GM18508 (cell line): ENCODE measurements around the gene MAPK14.
"Not testable (repeated sequence)": the region's sequence is repeated elsewhere in the genome, so short reads cannot be mapped to it uniquely, and the experiment has no call there.

Experiments
- ATAC-seq: cut with Tn5 transposase; IDR thresholded peaks from one replicate; pipeline ENCODE4 v1.9.1; 2021; ENCODE audit warnings: moderate number of reproducible peaks; ENCODE audit not compliant: insufficient read depth, unreplicated experiment

MAPK14 gene

GRCh38 chr6:36027501-36028087 is at the start of gene MAPK14:
Gene MAPK14, plus strand, starts transcription at chr6:36027808. Its CDS starts 350 bp downstream, at chr6:36028158.
- ATAC-seq, result peak; percentile 90

DNA sequence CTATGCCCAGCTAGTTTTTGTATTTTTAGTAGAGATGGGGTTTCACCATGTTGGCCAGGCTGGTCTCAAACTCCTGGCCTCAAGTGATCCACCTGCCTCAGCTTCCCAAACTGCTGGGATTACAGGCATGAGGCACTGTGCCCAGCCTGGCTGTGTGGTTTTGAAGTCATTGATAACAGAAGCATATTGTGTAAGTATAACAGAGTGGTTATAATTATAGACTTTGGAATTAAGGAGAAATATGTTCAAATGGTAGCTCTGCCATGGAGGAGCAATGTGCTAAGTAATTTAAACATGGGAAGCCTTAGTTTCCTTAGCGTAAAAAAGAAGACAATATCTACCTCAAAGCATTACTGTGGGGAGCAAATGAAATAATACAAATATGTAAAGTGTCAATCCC is 47.5 kb upstream of the MAPK14 start:
- ATAC-seq, result not testable (repeated sequence)

GRCh38 chr6:35980991-35981645 is 46.5 kb upstream of the MAPK14 start:
- ATAC-seq, result no peak

DNA sequence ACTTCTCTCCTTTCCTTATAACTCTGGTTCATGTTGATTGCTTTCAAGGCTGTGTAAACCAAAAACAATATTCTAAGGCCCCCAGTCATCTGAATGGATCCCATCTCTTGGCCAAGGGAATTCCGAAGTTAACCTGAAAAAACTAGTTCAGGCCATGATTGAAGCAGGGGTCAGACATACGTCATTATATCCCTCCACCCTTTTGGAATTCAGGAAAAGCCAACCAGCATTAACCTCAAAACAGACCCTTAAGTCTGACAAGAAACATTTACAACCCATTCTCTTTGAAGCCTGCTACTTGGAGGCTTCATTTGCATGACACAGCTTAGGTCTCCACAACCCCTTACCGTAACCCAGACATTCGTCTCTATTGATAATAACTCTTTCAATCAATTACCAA is 42.9 kb upstream of the MAPK14 start:
- no peak for ATAC-seq

DNA sequence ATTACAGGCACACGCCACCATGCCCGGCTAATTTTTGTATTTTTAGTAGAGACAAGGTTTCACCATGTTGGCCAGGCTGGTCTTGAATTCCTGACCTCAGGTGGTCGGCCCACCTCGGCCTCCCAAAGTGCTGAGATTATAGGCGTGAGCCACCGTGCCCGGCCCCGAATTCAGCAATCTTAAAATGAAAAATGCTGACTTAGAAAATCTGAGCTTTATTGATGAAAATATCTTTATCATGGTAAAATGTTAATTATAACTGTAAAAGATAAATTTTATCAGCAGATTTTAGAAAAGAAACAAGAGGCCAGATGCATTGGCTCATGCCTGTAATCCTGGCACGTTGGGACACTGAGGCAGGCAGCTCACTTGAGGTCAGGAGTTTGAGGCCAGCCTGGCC is 39.6 kb upstream of the MAPK14 start:
- not testable (repeated sequence) for ATAC-seq

DNA sequence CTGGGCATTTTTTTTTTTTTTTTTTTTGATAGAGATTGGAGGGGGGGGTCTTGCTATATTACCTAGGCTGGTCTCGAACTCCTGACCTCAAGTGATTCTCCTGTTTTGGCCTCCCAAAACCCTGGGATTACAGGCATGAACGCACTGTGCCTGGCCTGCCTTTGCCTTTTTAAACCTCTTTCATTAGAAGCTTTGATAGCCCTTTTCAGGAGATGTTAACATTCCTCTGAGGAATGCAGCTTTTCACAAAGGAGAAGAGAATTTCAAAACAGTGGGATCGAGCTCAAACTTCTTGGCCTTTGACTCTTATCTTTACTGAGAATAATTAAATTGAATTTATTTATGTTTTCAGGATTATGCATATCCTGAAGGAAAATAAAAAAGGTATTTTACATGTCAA is 34.5 kb upstream of the MAPK14 start:
- ATAC-seq, result no peak

GRCh38 chr6:36000451-36000850 is 27.2 kb upstream of the MAPK14 start:
- ATAC-seq, result no peak

DNA sequence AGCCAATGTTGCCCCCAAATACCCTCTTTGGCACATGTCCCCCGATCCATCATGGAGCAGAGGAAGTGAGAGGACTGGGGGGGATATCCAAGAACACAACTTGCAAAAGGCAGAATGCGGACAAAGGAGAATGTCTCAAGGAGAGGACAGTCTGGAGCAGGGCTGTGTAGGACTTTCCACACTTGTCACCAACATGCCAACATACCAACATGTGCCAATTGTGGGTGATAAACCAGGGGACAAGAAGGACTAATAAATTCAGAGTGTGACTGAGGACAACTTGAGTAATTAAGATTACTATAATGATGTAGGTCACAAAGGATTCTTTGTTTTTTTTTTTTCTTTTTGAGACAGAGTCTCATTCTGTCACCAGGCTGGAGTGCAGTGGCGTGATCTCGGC is 11.9 kb upstream of the MAPK14 start:
- no peak for ATAC-seq

DNA sequence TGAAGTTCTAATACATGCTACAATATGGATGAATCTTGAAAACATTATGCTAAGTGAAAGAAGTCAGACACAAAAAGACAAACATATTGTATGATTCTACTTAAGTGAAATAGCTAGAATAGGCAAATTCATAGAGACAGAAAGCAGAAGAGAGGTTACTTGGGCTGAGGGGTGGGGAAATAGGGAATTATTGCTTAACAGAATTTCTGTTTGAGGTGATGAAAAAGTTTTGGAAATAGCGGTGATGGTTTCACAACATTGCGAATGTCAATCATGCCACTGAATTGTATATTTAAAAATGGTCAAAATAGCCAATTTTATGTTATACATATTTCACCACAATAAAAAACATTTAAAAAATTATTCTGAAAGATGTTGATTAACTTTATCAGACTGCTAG is 9.3 kb upstream of the MAPK14 start:
- ATAC-seq, result no peak

GRCh38 chr6:36019167-36019566 is 8.4 kb upstream of the MAPK14 start:
- no peak for ATAC-seq

GRCh38 chr6:36020154-36020553 is 7.5 kb upstream of the MAPK14 start:
- ATAC-seq, result no peak

DNA sequence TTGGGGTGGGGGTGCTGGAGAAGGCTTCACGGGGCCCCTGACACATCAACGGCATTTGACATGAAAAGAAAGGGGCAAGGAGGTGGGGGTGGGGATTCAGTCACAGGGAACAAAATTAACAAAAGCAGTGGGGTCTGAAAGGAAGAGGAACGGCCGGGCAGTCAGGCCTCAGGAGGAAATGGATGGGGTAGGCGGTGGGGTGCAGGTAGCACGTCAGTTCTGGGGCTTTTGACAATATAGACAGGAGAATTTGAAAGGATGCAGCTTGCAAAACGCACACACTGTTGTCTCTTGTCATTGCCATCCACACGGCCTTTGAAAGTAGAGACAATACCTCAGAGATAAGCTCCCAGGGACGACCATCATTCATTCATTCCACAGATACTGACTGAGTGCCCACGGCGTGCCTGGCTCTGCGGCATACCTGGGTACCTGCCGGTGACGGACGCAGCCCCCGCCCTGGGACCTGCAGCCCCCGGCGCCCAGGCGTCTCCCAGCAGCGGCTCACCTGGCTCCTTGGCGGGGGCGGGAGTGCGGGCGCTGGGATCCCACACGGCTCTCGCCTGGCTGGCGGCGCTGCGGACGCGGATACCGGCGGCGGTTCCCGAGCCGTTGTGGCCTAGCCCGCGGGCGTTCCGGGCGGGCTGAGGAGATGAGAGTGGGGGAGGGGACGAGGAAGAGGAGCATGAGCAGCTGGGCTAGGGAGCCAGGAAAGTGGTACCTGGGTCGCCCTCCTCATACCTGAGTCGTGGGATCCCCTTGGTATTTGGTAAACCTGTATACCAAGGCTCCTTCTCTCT is 3.4 kb upstream of the MAPK14 start, which contains the start of gene SLC26A8:
TSS of gene SLC26A8 (minus strand) at position 646 of the 800 bp plus-strand sequence. CDS start 4,934 bp downstream, outside the sequence.
- ATAC-seq, result no peak

- no peak for ATAC-seq
These were observed 2.2 kb upstream of the MAPK14 start for GRCh38 chr6:36025260-36025931.

GRCh38 chr6:36025932-36026327 is 1.7 kb upstream of the MAPK14 start:
- no peak for ATAC-seq

- ATAC-seq, result no peak
These were observed 674 bp downstream of the MAPK14 start for GRCh38 chr6:36028088-36028876.

DNA sequence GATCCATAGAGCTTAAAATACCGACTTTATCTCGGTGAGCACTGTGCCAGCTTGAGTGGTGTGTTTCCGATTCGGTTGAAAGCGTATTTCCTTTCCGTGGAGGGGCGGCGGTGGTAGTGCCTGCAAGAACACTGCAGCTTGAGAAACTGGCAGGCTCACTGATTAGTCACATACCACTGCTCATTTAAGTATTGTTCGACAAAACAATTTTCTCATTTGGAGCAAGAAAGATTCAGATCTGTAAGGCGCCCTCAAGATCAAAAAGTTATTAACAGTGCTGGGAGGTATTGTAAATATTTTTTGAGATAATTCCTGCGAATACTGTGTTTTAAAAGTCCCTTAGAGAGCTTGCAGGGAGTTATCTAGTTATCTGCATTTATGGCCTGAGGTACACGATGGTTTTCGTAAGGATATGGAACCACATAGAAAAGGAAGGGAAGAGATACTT is 1.3 kb downstream of the MAPK14 start:
- no peak for ATAC-seq

DNA sequence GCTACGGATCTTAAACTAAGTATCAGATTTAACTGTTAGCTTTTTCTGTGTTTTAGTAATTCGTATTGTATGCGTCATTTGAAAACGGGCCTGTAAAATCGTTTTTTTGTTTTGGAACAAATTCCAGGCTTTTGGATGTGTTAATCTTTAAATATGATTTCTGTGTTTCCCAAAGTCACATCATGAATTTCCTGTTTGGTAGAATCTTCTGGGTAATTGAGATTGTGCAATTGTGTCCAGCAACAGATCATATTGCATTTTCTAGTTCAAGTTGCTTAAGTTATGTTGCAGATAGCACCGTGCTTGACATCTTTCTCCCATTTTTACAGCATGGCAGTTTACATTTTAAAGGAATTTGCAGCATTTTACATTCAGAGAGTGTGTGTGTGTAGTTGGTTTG is 1.9 kb downstream of the MAPK14 start:
- no peak for ATAC-seq

DNA sequence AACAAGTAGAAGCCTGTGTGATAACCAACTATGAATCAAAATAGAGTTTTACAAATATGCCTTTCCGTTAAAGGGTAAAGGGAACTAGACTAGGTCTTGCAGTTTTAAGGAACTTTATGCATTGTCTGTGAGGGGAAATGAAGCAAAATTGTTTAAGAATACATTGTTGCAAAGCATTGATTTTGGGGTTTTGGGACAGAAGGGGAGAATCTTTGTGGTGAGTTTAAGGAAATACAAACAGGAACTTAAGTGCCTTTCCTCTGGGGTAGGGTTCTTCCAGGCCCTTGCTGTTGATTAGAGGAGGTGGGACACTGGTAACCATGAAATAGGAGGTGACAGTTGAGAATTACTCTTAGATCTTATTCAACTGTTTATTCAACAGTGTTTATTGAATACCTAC is 4.7 kb downstream of the MAPK14 start:
- no peak for ATAC-seq

- ATAC-seq, result not testable (repeated sequence)
These were observed 5.5 kb downstream of the MAPK14 start for GRCh38 chr6:36033144-36033543.

- no peak for ATAC-seq
These were observed 6.3 kb downstream of the MAPK14 start for GRCh38 chr6:36033935-36034334.
